ENCODE measurements around the gene MOGAT3.
A peak's percentile ranks its signal among the peaks of the same experiment; 100 is the strongest.

The MOGAT3 gene

GRCh38 chr7:101172854-101173751, 27.7 kb downstream of the MOGAT3 start:
- DNase-seq (ENCODE audit: low read depth in 1 of 2, low spot score in 1 of 2) = no peak

GRCh38 chr7:101172005-101172853, 28.6 kb downstream of the MOGAT3 start:
- no peak for DNase-seq (ENCODE audit: low read depth in 1 of 2, low spot score in 1 of 2)

GRCh38 chr7:101171442-101171837, 29.4 kb downstream of the MOGAT3 start:
- DNase-seq (ENCODE audit: low read depth in 1 of 2, low spot score in 1 of 2) = no peak

- DNase-seq (ENCODE audit: low read depth in 1 of 2, low spot score in 1 of 2) = no peak
Observed at GRCh38 chr7:101170617-101171441, 30.0 kb downstream of the MOGAT3 start.

- DNase-seq (ENCODE audit: low read depth in 1 of 2, low spot score in 1 of 2) = peak; percentile 64 to 66
Observed at GRCh38 chr7:101169838-101170551, 30.8 kb downstream of the MOGAT3 start.

- no peak for DNase-seq (ENCODE audit: low read depth in 1 of 2, low spot score in 1 of 2)
Observed at GRCh38 chr7:101169110-101169837, 31.6 kb downstream of the MOGAT3 start.

- no peak for DNase-seq (ENCODE audit: low read depth in 1 of 2, low spot score in 1 of 2)
Observed at GRCh38 chr7:101168412-101169049, 32.3 kb downstream of the MOGAT3 start.

GRCh38 chr7:101167645-101168411, 33.0 kb downstream of the MOGAT3 start:
- no peak for DNase-seq (ENCODE audit: low read depth in 1 of 2, low spot score in 1 of 2)

GRCh38 chr7:101166909-101167644, 33.8 kb downstream of the MOGAT3 start:
- DNase-seq (ENCODE audit: low read depth in 1 of 2, low spot score in 1 of 2) = no peak

- no peak for DNase-seq (ENCODE audit: low read depth in 1 of 2, low spot score in 1 of 2)
Observed at GRCh38 chr7:101166648-101166908, 34.3 kb downstream of the MOGAT3 start.

GRCh38 chr7:101165958-101166647, 34.7 kb downstream of the MOGAT3 start:
- no peak for DNase-seq (ENCODE audit: low read depth in 1 of 2, low spot score in 1 of 2)

GRCh38 chr7:101165075-101165957, 35.5 kb downstream of the MOGAT3 start, which contains the start of gene VGF:
VGF (minus strand) TSS chr7:101165569; CDS start chr7:101164843, 726 bp downstream.
- peak; percentile 83 to 84 for DNase-seq (ENCODE audit: low read depth in 1 of 2, low spot score in 1 of 2)

GRCh38 chr7:101164071-101164840, 36.6 kb downstream of the MOGAT3 start:
- no peak for DNase-seq (ENCODE audit: low read depth in 1 of 2, low spot score in 1 of 2)

- no peak for DNase-seq (ENCODE audit: low read depth in 1 of 2, low spot score in 1 of 2)
Observed at GRCh38 chr7:101163279-101164070, 37.4 kb downstream of the MOGAT3 start.
